Right lobe of liver (tissue), 6 donors: ENCODE data around the gene HOMER1. TPM values are rescaled to one million over a fixed set of nuclear protein-coding genes. Genes with fewer than 3 reads are reported as not detected.

Experiments used
- ATAC-seq, 4 donors: fragments of 200-7000 bp; cut with Tn5 transposase; one replicate each; pipeline ENCODE4 v1.9.1; 2020; ENCODE audit warnings: mild to moderate bottlenecking in 4 of 4, moderate library complexity in 4 of 4
- DNase-seq, 3 donors: peaks; one replicate each; pipeline ENCODE4 v3.0.0-alpha.2; 2020
- H3K27ac ChIP-seq, 3 donors: fragments of 200-600 bp; one replicate each; pipeline ENCODE4 v1.8.0; 2022
- H3K27me3 ChIP-seq, 2 donors: fragments of 200-600 bp; one replicate each; pipeline ENCODE4 v1.8.0; 2022
- H3K36me3 ChIP-seq, 4 donors: fragments of 200-600 bp; sonication (generic) in 1 of 4; one replicate each; pipeline versions ENCODE4 v1.5.1 to v1.8.0; 2017 to 2022; ENCODE audit warnings: control low read depth in 1 of 4
- H3K4me1 ChIP-seq, 4 donors: fragments of 200-600 bp; sonication (generic) in 1 of 4; one replicate each; pipeline versions ENCODE4 v1.5.1 to v1.8.0; 2017 to 2022; ENCODE audit warnings: control low read depth in 1 of 4
- H3K4me3 ChIP-seq, 3 donors: fragments of 200-600 bp; one replicate each; pipeline ENCODE4 v1.8.0; 2022
- H3K9me3 ChIP-seq, 4 donors: fragments of 200-600 bp; sonication (generic) in 1 of 4; one replicate each; pipeline versions ENCODE4 v1.5.1 to v1.8.0; 2017 to 2022; ENCODE audit warnings: control low read depth in 1 of 4
- CTCF ChIP-seq, 4 donors: fragments of 200-600 bp in 3 of 4; fragments of 450-650 bp in 1 of 4; IDR thresholded peaks; one replicate each; pipeline versions ENCODE4 v1.5.1 to v1.8.0; 2016 to 2022; ENCODE audit warnings: antibody characterized with exemption in 4 of 4, mild to moderate bottlenecking in 2 of 4
- POLR2A ChIP-seq: fragments of 450-650 bp; IDR thresholded peaks from one replicate; pipeline ENCODE4 v1.6.1; 2017; ENCODE audit warnings: antibody characterized with exemption, mild to moderate bottlenecking
- WGBS: methylation state at CpG from one replicate; pipeline ENCODE4 v1.1.6; 2018; ENCODE audit warnings: low coverage, low lambda C conversion rate; ENCODE audit not compliant: insufficient coverage; ENCODE audit errors: missing lambda C conversion rate; 5-methylcytosine and 5-hydroxymethylcytosine counted together
- intact Hi-C, 2 donors: fragments of 100-400 bp; cut with DNase I; formaldehyde crosslinking; loops; one replicate each; pipeline versions ENCODE4 v1.11.2 to v1.14.1; 2022
- total RNA-seq, 6 experiments: library from RNA; depleted of rRNA in 2 of 6; stranded (reverse); fragments of >200 nt in 2 of 6; fragmentation: NEBNext Ultra II Directional in 3 of 6; extraction: Animal tissue kit (Norgen Biotek cat#: 25700) in 3 of 6; gene quantifications; one replicate each; pipeline versions ENCODE4 v1.1.0 to v1.2.4, GENCODE V29; 2016 to 2023
- donor health status: DM: no; HTN: yes; CAD: no.
- donor health status: DM: no; HTN: no; CAD: no.
- donor health status: DM: no; HTN: no; CAD: no.
- donor health status: DM: no; HTN: yes; CAD: no.
- donor health status: DM: no; HTN: yes; CAD: no.

Gene HOMER1
- total RNA-seq, 6 experiments from 2014 or later = 0.26 to 1.7 (median 1.2) TPM

DNA sequence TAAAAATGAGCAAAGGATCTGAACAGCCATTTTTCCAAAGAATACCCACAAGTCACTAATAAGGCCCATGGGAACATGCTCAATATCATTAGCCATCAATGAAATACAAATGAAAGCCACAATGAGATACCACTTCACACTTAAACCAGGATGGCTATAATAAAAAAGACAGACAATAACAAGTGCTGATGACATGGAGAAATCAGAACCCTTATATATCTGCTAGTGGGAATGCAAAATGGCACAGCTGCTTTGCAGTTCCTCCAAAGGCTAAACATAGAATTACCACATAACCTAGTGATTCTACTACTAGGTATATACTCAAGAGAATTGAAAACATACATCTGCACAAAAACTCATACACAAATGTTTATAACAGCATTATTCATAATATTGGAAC is 83.7 kb downstream of the HOMER1 start:
- Histone ChIP-seq H3K4me3 (no peak overlapping the region), H3K4me1 (no peaks in the 10 kb centered on the region), H3K9me3 (no peaks in the 10 kb centered on the region), H3K36me3 (no peaks in the 10 kb centered on the region), H3K27me3 (no peaks in the 10 kb centered on the region), H3K27ac (no peak overlapping the region)
- DNase-seq (no peak), ATAC-seq (no peak)
- intact Hi-C loops = no loop called here
- TF ChIP-seq CTCF (IDR thresholded peaks at IDR 0.05) (no peak), POLR2A (no peak)

GRCh38 chr5:79423296-79423695 is 90.6 kb downstream of the HOMER1 start:
- Histone ChIP-seq H3K36me3 (no peaks in the 10 kb centered on the region), H3K9me3 (no peaks in the 10 kb centered on the region), H3K27ac (no peak overlapping the region), H3K27me3 (no peaks in the 10 kb centered on the region), H3K4me1 (no peaks in the 10 kb centered on the region), H3K4me3 (no peak overlapping the region)
- ATAC-seq = no peak
- DNase-seq = no peak
- 67% methylated on average over 3 of the region's 3 CpGs for WGBS
- intact Hi-C loops = no loop called here
- TF ChIP-seq POLR2A = no peak
- TF ChIP-seq CTCF (IDR thresholded peaks at IDR 0.05) = no peak

GRCh38 chr5:79420248-79420647 is 93.7 kb downstream of the HOMER1 start:
- ATAC-seq (no peak), DNase-seq (no peak)
- TF ChIP-seq POLR2A = no peak
- TF ChIP-seq CTCF (IDR thresholded peaks at IDR 0.05) = no peak
- no peak overlapping the region for H3K4me3 ChIP-seq
- intact Hi-C loops = no loop called here
- no peaks in the 10 kb centered on the region for H3K4me1 ChIP-seq
- H3K27me3 ChIP-seq = no peaks in the 10 kb centered on the region
- H3K27ac ChIP-seq = no peak overlapping the region
- H3K9me3 ChIP-seq = no peaks in the 10 kb centered on the region
- no peaks in the 10 kb centered on the region for H3K36me3 ChIP-seq
- WGBS = 84% methylated on average over 3 of the region's 3 CpGs

DNA sequence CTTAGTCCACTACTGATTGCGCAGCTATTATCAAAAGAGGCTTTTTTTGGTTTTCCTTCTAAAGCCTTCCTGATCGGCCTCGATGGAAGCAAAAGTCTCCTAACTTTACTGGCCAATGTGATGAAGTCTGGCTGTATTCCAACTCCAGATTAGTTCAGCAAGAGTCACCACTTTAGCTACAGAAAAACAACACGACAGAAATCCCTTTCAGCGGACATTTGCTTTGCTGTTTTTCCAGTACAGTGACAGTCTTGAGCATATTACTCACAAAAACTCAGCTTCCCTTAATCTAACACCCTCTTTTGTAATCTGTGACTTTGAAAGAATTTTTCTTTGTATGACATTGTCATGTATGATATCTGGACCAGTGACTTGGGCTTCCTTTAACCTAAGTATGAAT is 95.7 kb downstream of the HOMER1 start:
- WGBS = 88% methylated on average over 5 of the region's 5 CpGs
- H3K27me3 ChIP-seq = no peaks in the 10 kb centered on the region
- no peak for DNase-seq

More for the DNA sequence above, 95.7 kb downstream of the HOMER1 start:
- no peak overlapping the region for H3K27ac ChIP-seq
- TF ChIP-seq POLR2A (no peak), CTCF (IDR thresholded peaks at IDR 0.05) (no peak)
- ATAC-seq = no peak
- H3K4me1 ChIP-seq = no peaks in the 10 kb centered on the region
- intact Hi-C loops = no loop called here
- no peaks in the 10 kb centered on the region for H3K36me3 ChIP-seq
- no peaks in the 10 kb centered on the region for H3K9me3 ChIP-seq
- no peak overlapping the region for H3K4me3 ChIP-seq
